Skeletal muscle tissue (tissue), 4 donors: ENCODE measurements around the gene NOTCH1. TPM values are rescaled to one million over a fixed set of nuclear protein-coding genes. Genes with fewer than 3 reads are reported as not detected.

Experiments
- H3K27ac ChIP-seq: one replicate; pipeline ENCODE4 v1.7.0; 2013; ENCODE audit warnings: mild to moderate bottlenecking, low read depth, low read length, inconsistent platforms
- H3K27me3 ChIP-seq, 3 donors: one replicate each; pipeline ENCODE4 v1.7.0; 2013; ENCODE audit warnings: low read length in 3 of 3; ENCODE audit not compliant: control insufficient read depth in 3 of 3, insufficient read depth in 3 of 3
- H3K36me3 ChIP-seq, 3 donors: one replicate each; pipeline ENCODE4 v1.7.0; 2013; ENCODE audit warnings: low read length in 3 of 3; ENCODE audit not compliant: control insufficient read depth in 3 of 3, insufficient read depth in 3 of 3
- H3K4me1 ChIP-seq, 3 donors: one replicate each; pipeline ENCODE4 v1.7.0; 2013; ENCODE audit warnings: low read length in 3 of 3, mild to moderate bottlenecking in 3 of 3; ENCODE audit not compliant: control insufficient read depth in 3 of 3, insufficient read depth in 3 of 3
- H3K4me3 ChIP-seq, 3 donors: one replicate each; pipeline ENCODE4 v1.7.0; 2013; ENCODE audit warnings: low read length in 3 of 3
- H3K9ac ChIP-seq, 3 donors: one replicate each; pipeline ENCODE4 v1.7.0; 2013; ENCODE audit warnings: low read length in 3 of 3, mild to moderate bottlenecking in 3 of 3, moderate library complexity in 2 of 3, low read depth in 1 of 3
- H3K9me3 ChIP-seq, 3 donors: one replicate each; pipeline ENCODE4 v1.7.0; 2013; ENCODE audit warnings: low read length in 3 of 3; ENCODE audit not compliant: control insufficient read depth in 3 of 3
- total RNA-seq: library from RNA; depleted of rRNA; stranded (reverse); fragments of >200 nt; gene quantifications from one replicate; pipeline ENCODE4 v1.2.3, GENCODE V29; 2014
- donor health status: Osteomylitis.

NOTCH1 gene
- total RNA-seq, 1 donor from 2014 or later = 69.4 TPM

DNA sequence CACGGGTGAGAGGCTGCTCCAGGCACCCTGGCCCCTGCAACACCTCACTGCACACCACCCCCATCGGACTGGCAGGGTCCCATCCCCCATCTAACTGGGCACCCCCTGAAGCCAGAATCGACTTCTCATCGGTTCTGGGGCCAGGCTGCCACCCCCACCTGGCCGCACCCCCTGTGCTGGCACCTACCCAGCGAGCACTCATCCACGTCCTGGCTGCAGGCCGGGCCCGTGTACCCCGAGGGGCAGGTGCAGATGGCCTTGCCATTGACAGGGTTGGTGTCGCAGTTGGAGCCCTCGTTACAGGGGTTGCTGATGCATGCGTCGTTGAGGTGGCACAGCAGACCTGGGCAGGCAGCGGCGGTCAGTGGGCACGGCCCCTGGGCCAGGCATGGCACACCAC is 27.9 kb downstream of the NOTCH1 start:
- peaks cover 0 to 6% (median 3%) of the 10 kb centered on the region in 3 donors for H3K4me1 ChIP-seq
- H3K27ac ChIP-seq = no peak overlapping the region
- no peaks in the 10 kb centered on the region for H3K9me3 ChIP-seq
- H3K9ac ChIP-seq = no peak overlapping the region
- peaks cover 32 to 36% (median 33%) of the 10 kb centered on the region in 3 donors for H3K36me3 ChIP-seq
- no peaks in the 10 kb centered on the region for H3K27me3 ChIP-seq
- H3K4me3 ChIP-seq = no peak overlapping the region

- H3K27me3 ChIP-seq = no peaks in the 10 kb centered on the region
- H3K9ac ChIP-seq = no peak overlapping the region
- H3K36me3 ChIP-seq = peaks cover 31 to 36% (median 32%) of the 10 kb centered on the region in 3 donors
- H3K4me1 ChIP-seq = peaks cover 0 to 4% (median 3%) of the 10 kb centered on the region in 3 donors
- no peak overlapping the region for H3K4me3 ChIP-seq
- no peak overlapping the region for H3K27ac ChIP-seq
- no peaks in the 10 kb centered on the region for H3K9me3 ChIP-seq
Measured at GRCh38 chr9:136517012-136517743, 28.7 kb downstream of the NOTCH1 start.

DNA sequence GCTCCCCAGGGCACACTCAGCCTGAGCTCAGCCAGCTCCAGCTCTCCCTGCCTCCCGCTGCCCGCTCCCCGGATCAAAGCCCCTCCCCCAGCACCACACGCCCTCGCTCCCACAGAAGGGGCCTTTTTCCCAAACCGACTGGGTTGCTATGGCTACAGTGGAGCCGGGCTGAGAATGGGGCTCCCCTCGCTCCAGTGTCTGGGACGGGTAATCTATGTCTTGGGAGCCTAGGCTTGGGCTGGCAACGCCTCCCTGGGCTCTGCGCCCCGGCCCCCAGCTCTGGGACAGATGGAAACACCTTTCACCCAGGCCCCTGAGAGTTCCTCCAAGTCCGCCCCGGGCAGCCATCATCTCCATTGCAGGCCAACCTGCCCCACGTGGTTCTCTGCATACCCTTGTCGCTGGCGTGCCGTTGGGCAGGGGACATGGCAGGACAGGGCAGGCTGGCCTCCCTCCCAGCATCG is 29.6 kb downstream of the NOTCH1 start:
- H3K36me3 ChIP-seq = peaks cover 31 to 39% (median 32%) of the 10 kb centered on the region in 3 donors
- H3K4me3 ChIP-seq = no peak overlapping the region
- no peaks in the 10 kb centered on the region for H3K27me3 ChIP-seq
- no peaks in the 10 kb centered on the region for H3K9me3 ChIP-seq
- no peak overlapping the region for H3K9ac ChIP-seq
- H3K27ac ChIP-seq = no peak overlapping the region
- peaks cover 0 to 7% (median 4%) of the 10 kb centered on the region in 3 donors for H3K4me1 ChIP-seq

DNA sequence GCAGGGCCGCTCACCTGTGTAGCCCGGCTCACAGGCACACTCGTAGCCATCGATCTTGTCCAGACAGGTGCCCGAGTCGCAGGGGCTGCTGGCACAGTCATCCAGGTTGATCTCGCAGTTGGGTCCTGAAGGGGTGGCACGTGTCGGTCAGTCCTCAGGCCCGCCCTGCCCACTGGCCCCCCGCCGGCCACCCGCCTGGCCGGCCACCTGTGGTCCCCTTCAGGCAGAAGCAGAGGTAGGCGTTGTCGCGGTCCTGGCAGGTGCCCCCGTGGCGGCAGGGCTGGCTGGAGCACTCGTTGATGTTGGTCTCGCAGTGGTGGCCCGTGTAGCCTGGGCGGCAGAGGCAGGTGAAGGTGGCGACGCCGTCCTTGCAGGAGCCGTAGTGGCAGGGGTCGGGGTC is 30.6 kb downstream of the NOTCH1 start:
- Histone ChIP-seq H3K27ac (no peak overlapping the region), H3K4me3 (no peak overlapping the region), H3K36me3 (peaks cover 31 to 39% (median 35%) of the 10 kb centered on the region in 3 donors), H3K27me3 (no peaks in the 10 kb centered on the region), H3K9ac (no peak overlapping the region), H3K4me1 (peaks cover 4 to 12% (median 11%) of the 10 kb centered on the region in 3 donors), H3K9me3 (no peaks in the 10 kb centered on the region)

DNA sequence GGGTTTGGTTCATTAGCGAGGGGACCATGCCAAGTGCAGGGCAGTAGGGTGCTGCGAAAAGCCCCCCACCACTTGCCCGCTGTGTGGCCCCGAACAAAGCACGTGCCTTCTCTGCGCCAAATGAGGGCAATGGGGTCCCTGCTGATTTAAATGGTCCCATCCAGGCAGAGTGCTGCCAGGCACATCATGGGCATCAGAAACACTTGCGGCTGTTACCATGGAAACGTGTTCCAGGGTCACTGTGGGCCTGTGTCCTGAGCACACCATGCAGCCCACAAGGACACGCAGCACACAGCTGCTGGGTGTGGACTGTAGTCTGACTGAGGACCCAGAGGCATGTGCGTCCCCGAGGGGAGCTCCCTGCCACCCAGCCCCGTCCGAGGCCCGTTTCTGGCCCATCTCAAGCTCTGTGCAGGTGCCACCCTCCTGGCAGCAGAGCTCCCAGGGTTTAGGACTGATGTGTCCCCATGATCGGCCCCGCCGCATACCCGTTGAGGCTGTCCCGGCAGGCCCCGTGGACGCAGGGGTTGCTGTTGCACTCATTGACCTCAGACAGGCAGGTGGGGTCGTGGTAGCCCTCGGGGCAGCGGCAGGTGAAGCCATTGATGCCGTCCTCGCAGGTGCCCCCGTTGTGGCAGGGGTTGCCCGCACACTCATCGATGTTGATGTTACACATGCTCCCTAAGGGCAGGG is 31.7 kb downstream of the NOTCH1 start:
- Histone ChIP-seq H3K4me1 (peaks cover 4 to 13% (median 12%) of the 10 kb centered on the region in 3 donors), H3K27ac (no peak overlapping the region), H3K9ac (no peak overlapping the region), H3K27me3 (no peaks in the 10 kb centered on the region), H3K4me3 (no peak overlapping the region), H3K36me3 (peaks cover 37 to 46% (median 43%) of the 10 kb centered on the region in 3 donors), H3K9me3 (no peaks in the 10 kb centered on the region)

GRCh38 chr9:136513191-136513590 is 32.7 kb downstream of the NOTCH1 start:
- Histone ChIP-seq H3K27me3 (no peaks in the 10 kb centered on the region), H3K36me3 (peaks cover 31 to 44% (median 39%) of the 10 kb centered on the region in 3 donors), H3K9ac (no peak overlapping the region), H3K4me3 (no peak overlapping the region), H3K9me3 (no peaks in the 10 kb centered on the region), H3K27ac (no peak overlapping the region), H3K4me1 (peaks cover 4 to 13% (median 12%) of the 10 kb centered on the region in 3 donors)

- peaks cover 4 to 13% (median 12%) of the 10 kb centered on the region in 3 donors for H3K4me1 ChIP-seq
- H3K36me3 ChIP-seq = peaks cover 32 to 42% (median 39%) of the 10 kb centered on the region in 3 donors
- H3K9me3 ChIP-seq = no peaks in the 10 kb centered on the region
- no peaks in the 10 kb centered on the region for H3K27me3 ChIP-seq
- peak overlapping the region; percentile 86 for H3K27ac ChIP-seq
- H3K4me3 ChIP-seq = no peak overlapping the region
- H3K9ac ChIP-seq = peak overlapping the region in 1 of 3 donors; percentile 50
Measured at GRCh38 chr9:136512651-136513071, 33.2 kb downstream of the NOTCH1 start.

DNA sequence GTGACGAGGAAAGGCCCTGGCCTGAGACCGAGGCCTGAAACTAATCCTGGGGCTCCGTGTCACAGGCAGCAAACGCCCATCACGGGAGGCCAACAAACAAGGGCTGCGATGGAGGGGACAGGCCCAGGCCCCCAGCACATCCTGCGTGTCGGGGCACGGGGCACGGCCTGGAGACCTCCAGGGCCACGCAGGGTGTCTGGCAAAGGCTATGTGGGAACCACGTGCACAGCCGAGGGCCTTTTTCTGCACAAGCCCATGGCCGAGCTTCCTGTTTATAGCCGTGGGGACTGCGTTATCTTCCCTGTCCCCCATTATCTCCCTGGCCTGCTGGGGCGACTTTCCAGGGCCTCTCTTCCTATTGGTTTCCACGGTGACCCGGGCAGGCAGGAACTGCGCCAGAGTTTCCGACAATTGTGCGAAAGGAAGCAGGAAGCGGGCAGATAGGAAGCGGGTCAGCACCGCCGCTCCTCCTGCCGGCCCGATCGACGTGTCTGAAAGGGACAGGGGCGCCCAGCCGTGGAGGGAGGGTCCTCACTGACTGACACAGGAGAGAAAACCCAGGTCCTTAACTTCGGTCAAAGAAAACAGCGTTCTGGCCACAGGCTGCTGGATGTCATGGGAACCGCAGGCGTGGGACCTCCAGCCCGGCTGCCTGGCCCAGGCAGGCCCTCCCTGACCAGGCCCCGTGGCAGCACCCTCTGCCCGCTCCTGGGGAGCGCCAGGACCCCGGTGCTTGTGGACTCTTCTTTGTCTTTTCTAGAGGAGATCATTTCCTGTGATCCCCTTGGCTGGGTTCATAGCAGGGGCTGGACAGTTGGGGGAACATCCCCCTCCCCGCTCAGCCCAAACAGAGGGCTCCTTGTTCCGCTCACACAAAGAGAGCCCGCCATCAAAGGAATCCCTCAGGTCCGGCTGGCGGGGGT is 33.9 kb downstream of the NOTCH1 start:
- Histone ChIP-seq H3K9ac (peak overlapping the region in 1 of 3 donors; percentile 50), H3K4me3 (no peak overlapping the region)

GRCh38 chr9:136511144-136511669 is 34.6 kb downstream of the NOTCH1 start:
- Histone ChIP-seq H3K9me3 (no peaks in the 10 kb centered on the region), H3K4me1 (peaks cover 4 to 13% (median 12%) of the 10 kb centered on the region in 3 donors), H3K36me3 (peaks cover 38 to 52% (median 44%) of the 10 kb centered on the region in 3 donors), H3K27ac (peak overlapping the region; percentile 86), H3K27me3 (no peaks in the 10 kb centered on the region), H3K9ac (no peak overlapping the region), H3K4me3 (no peak overlapping the region)

More for the DNA sequence above, 33.9 kb downstream of the NOTCH1 start:
- Histone ChIP-seq H3K4me1 (peaks cover 4 to 13% (median 12%) of the 10 kb centered on the region in 3 donors), H3K9me3 (no peaks in the 10 kb centered on the region), H3K27me3 (no peaks in the 10 kb centered on the region), H3K27ac (peak overlapping the region; percentile 86), H3K36me3 (peaks cover 32 to 45% (median 44%) of the 10 kb centered on the region in 3 donors)
